ENCODE measurements around the gene FILIP1L. TPM values are rescaled to one million over a fixed set of nuclear protein-coding genes. Genes with fewer than 3 reads are reported as not detected.

FILIP1L gene
- total and polyA plus RNA-seq, 2 of the 13 experiments (the other 11 are each of a cell fraction or from before 2014, with no cell fraction given): 8.1 to 187 TPM

DNA sequence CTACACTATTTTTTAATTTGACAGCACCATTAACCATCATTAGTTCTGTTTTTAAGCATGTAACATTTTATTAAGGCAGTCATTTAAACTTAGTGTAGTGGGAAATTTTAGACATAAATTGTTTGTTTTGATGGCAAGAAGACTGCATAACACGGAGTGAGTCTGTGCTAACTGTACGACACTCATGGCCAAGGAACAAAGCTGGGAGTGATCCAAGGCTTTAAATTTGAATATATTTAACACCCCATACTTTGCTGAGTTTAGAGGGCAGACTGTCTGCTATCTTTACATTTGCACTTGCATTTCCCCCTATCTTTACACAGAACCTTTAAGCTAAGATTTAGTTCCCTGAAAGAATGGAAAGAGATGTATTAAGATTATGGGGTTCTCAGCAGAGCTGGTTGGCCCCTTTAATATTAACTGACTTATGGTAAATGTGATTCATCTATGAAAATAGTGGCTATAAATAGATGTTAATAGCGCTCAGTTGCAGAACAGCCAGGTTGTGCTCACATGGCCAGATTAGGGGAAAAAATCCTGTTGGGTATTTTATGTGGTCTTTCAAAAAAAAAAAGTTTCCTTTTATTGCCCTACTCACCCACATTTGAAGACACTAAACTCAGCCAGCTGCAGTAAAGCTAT lies 175.9 kb downstream of the FILIP1L start:
- TF ChIP-seq ZNF709 (CRISPR knock-in tag; IDR thresholded peaks at IDR 0.05): no peak
- TF ChIP-seq ELF4 (CRISPR knock-in tag; IDR thresholded peaks at IDR 0.05; ENCODE audit: borderline replicate concordance): no peak
- TF ChIP-seq ZNF333 (CRISPR knock-in tag; IDR thresholded peaks at IDR 0.05; ENCODE audit: borderline replicate concordance): no peak
- TF ChIP-seq HIVEP1 (CRISPR knock-in tag; IDR thresholded peaks at IDR 0.05): no peak
- TF ChIP-seq, protein P1, sequence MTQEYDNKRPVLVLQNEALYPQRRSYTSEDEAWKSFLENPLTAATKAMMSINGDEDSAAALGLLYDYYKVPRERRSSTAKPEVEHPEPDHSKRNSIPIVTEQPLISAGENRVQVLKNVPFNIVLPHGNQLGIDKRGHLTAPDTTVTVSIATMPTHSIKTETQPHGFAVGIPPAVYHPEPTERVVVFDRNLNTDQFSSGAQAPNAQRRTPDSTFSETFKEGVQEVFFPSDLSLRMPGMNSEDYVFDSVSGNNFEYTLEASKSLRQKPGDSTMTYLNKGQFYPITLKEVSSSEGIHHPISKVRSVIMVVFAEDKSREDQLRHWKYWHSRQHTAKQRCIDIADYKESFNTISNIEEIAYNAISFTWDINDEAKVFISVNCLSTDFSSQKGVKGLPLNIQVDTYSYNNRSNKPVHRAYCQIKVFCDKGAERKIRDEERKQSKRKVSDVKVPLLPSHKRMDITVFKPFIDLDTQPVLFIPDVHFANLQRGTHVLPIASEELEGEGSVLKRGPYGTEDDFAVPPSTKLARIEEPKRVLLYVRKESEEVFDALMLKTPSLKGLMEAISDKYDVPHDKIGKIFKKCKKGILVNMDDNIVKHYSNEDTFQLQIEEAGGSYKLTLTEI (CRISPR knock-in tag; conservative IDR thresholded peaks at IDR 0.05): no peak
- no peak for TF ChIP-seq TBX3 (IDR thresholded peaks at IDR 0.05; ENCODE audit: borderline replicate concordance)
- no peak overlapping the region for H3K4me2 ChIP-seq (ENCODE audit: low read depth, low read length)
- ChIA-PET CTCF (ENCODE audit: low intra/inter-chr PET ratio, low total read pairs) (no interaction called here), POLR2A (interaction anchor here (1.3 kb wide), 1 partner anchor 17 kb away, joined by 5 read pairs; no protein-coding TSS in a partner anchor)
- no peaks in the 10 kb centered on the region for H3K79me2 ChIP-seq (ENCODE audit: insufficient read depth, low read length)
- ATAC-seq: no peak
- H3K4me1 ChIP-seq (ENCODE audit: insufficient read depth, low read length): peaks cover 57% of the 10 kb centered on the region
- H2AFZ ChIP-seq (ENCODE audit: low read length): no peak overlapping the region
- no peak for FAIRE-seq
- H3K36me3 ChIP-seq (replicated peaks in 1 of 2; ENCODE audit: control insufficient read depth in 1 of 2, insufficient read depth in 2 of 2, low read length in 2 of 2): no peaks in the 10 kb centered on the region
- H3K27ac ChIP-seq (ENCODE audit: extremely low read length, insufficient read depth, low read length): no peak overlapping the region
- DNase-seq (ENCODE audit: low spot score): no peak
- no peak overlapping the region for H3K4me3 ChIP-seq (replicated peaks in 1 of 3; ENCODE audit: insufficient read depth in 1 of 3, low read depth in 2 of 3, low read length in 3 of 3)
- intact Hi-C loops (cut with micrococcal nuclease; ENCODE audit: unreplicated experiment): loop anchor here (5.0 kb wide), 1 partner anchor 139 kb away; no protein-coding TSS in a partner anchor
- WGBS (ENCODE audit: low lambda C conversion rate): 97% methylated on average over 3 of the region's 3 CpGs
- in situ Hi-C loops (cut with HindIII; ENCODE audit: extremely low pct_ligation_motif_present, low pct_unique_long_range_greater_than_20kb): no loop called here
- H3K9ac ChIP-seq (ENCODE audit: insufficient read depth, low read depth, low read length): no peak overlapping the region
- no peaks in the 10 kb centered on the region for H3K27me3 ChIP-seq (ENCODE audit: control insufficient read depth in 1 of 2, insufficient read depth in 2 of 2, low read length in 2 of 2)
- no TSS peak for BruUV-seq (replicated peaks)
- H3K9me3 ChIP-seq (ENCODE audit: low read length): no peaks in the 10 kb centered on the region
- H4K20me1 ChIP-seq (ENCODE audit: insufficient read depth, low read length): no peaks in the 10 kb centered on the region

All from HepG2 (cell line).